ENCODE measurements around the gene RPL10A. TPM values are rescaled to one million over a fixed set of nuclear protein-coding genes. Genes with fewer than 3 reads are reported as not detected.

The RPL10A gene
- total RNA-seq, 2 donors from 2014 or later, result 585 to 636 TPM

- H3K9me3 ChIP-seq, result no peaks in the 10 kb centered on the region
- no peak for ATAC-seq (ENCODE audit: insufficient number of reproducible peaks, low FRiP score, low read depth)
- TF ChIP-seq CTCF (IDR thresholded peaks at IDR 0.05), result no peak
Observed at GRCh38 chr6:35501784-35502183, 33.6 kb downstream of the RPL10A start.

GRCh38 chr6:35503534-35503933 is 35.3 kb downstream of the RPL10A start:
- DNase-seq (ENCODE audit: low spot score), result no peak
- Histone ChIP-seq H3K9me3 (no peaks in the 10 kb centered on the region), H3K36me3 (no peaks in the 10 kb centered on the region), H3K4me1 (ENCODE audit: control insufficient read depth in 1 of 2, low read depth in 2 of 2) (peaks cover 0 to 4% of the 10 kb centered on the region in 2 donors), H3K27me3 (replicated peaks; ENCODE audit: insufficient read depth) (peaks cover 4% of the 10 kb centered on the region), H3K27ac (no peak overlapping the region), H3K4me3 (no peak overlapping the region)
- TF ChIP-seq CTCF (IDR thresholded peaks at IDR 0.05), result no peak
- ATAC-seq (ENCODE audit: insufficient number of reproducible peaks, low FRiP score, low read depth), result no peak

More at GRCh38 chr6:35501784-35502183, 33.6 kb downstream of the RPL10A start:
- Histone ChIP-seq H3K27me3 (replicated peaks; ENCODE audit: insufficient read depth) (peaks cover 4% of the 10 kb centered on the region), H3K4me3 (no peak overlapping the region), H3K27ac (no peak overlapping the region), H3K4me1 (ENCODE audit: control insufficient read depth in 1 of 2, low read depth in 2 of 2) (peaks cover 0 to 11% of the 10 kb centered on the region in 2 donors), H3K36me3 (no peaks in the 10 kb centered on the region)
- no peak for DNase-seq (ENCODE audit: low spot score)

- TF ChIP-seq CTCF (IDR thresholded peaks at IDR 0.05), result no peak
- no peaks in the 10 kb centered on the region for H3K9me3 ChIP-seq
- peaks cover 4% of the 10 kb centered on the region for H3K27me3 ChIP-seq (replicated peaks; ENCODE audit: insufficient read depth)
- H3K4me3 ChIP-seq, result no peak overlapping the region
- ATAC-seq (ENCODE audit: insufficient number of reproducible peaks, low FRiP score, low read depth), result no peak
- DNase-seq (ENCODE audit: low spot score), result no peak
- no peaks in the 10 kb centered on the region for H3K36me3 ChIP-seq
- H3K27ac ChIP-seq, result no peak overlapping the region
- no peaks in the 10 kb centered on the region for H3K4me1 ChIP-seq (ENCODE audit: control insufficient read depth in 1 of 2, low read depth in 2 of 2)
Observed at GRCh38 chr6:35505999-35506412, 37.8 kb downstream of the RPL10A start.

GRCh38 chr6:35506536-35506935 is 38.3 kb downstream of the RPL10A start:
- Histone ChIP-seq H3K4me3 (no peak overlapping the region), H3K4me1 (ENCODE audit: control insufficient read depth in 1 of 2, low read depth in 2 of 2) (peaks cover 0 to 4% of the 10 kb centered on the region in 2 donors), H3K27ac (no peak overlapping the region), H3K36me3 (no peaks in the 10 kb centered on the region), H3K27me3 (replicated peaks; ENCODE audit: insufficient read depth) (peaks cover 9% of the 10 kb centered on the region), H3K9me3 (no peaks in the 10 kb centered on the region)
- no peak for ATAC-seq (ENCODE audit: insufficient number of reproducible peaks, low FRiP score, low read depth)
- no peak for TF ChIP-seq CTCF (IDR thresholded peaks at IDR 0.05)
- DNase-seq (ENCODE audit: low spot score), result no peak

GRCh38 chr6:35507221-35507620 is 39.0 kb downstream of the RPL10A start:
- ATAC-seq (ENCODE audit: insufficient number of reproducible peaks, low FRiP score, low read depth), result no peak
- H3K4me1 ChIP-seq (ENCODE audit: control insufficient read depth in 1 of 2, low read depth in 2 of 2), result peaks cover 0 to 6% of the 10 kb centered on the region in 2 donors
- no peaks in the 10 kb centered on the region for H3K9me3 ChIP-seq
- H3K27ac ChIP-seq, result no peak overlapping the region
- no peak for TF ChIP-seq CTCF (IDR thresholded peaks at IDR 0.05)
- DNase-seq (ENCODE audit: low spot score), result no peak
- H3K36me3 ChIP-seq, result no peaks in the 10 kb centered on the region
- H3K27me3 ChIP-seq (replicated peaks; ENCODE audit: insufficient read depth), result peaks cover 10% of the 10 kb centered on the region
- H3K4me3 ChIP-seq, result no peak overlapping the region

Data from thoracic aorta (tissue), 2 donors.